ENCODE measurements around the gene MYZAP.
"Not testable (repeated sequence)": the region's sequence is repeated elsewhere in the genome, so short reads cannot be mapped to it uniquely, and the experiment has no call there.

MYZAP gene

DNA sequence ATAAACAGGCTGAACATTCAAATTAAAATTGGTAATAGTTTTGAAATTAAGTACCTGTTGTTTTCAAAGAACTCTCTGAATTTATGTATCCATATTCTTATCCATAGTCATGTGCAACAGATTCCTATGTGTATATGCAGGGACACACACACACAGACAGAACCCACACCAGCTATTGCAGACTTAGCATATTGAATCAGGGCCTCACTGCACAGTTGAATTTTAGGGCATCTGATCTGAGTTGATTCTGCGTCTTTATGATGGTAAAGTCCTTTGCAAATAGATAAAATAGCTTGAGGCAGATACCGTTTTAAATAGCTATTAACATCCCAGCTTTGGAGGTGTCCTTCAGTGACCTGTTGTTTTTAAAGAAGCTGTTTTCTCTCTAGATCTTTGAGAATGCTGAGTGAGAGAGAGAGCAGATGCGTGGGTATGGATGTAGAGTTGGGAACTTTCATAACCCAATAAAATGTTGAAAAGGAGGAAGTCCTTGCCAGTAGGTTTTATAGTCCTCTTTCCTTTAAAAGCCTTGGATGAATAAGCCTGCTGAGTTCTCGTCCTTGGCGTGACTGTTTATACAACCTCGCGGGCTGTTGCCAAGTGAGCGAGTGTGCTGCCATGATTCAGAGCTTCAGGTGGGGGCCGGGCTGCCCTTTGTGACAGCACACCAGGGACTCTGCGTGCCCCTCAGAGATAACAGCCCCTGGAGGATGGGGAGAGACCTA, 18.3 kb downstream of the MYZAP start:
- H3K27ac Mint-ChIP-seq, result no peak overlapping the region
- no peaks in the 10 kb centered on the region for H3K4me1 Mint-ChIP-seq
- no peaks in the 10 kb centered on the region for H3K36me3 Mint-ChIP-seq (ENCODE audit: low read depth)
- H3K27me3 Mint-ChIP-seq, result peaks cover 1% of the 10 kb centered on the region
- ATAC-seq, result no peak
- H3K4me3 Mint-ChIP-seq, result no peak overlapping the region
- no peaks in the 10 kb centered on the region for H3K9me3 Mint-ChIP-seq
- no peak for DNase-seq

DNA sequence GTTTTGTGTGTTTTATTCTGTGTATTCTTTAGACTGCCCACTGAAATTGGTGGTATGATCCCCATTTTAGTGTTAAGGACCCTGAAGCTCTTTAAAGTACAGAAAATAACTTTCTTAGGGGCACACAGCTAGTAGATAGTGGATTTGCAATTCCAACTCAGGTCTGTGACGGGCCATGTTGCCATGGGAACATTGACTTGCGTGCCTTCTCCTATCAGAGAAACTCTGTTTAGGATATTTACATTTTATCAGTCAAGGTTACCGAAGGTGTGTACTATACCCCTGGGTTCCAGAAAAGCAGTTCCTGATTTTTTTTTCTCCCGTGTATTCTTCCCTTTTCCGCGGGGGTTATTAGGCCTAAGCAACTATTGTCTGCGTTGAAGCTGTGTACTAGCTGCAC, 19.4 kb downstream of the MYZAP start:
- H3K27me3 Mint-ChIP-seq, result no peaks in the 10 kb centered on the region

DNA sequence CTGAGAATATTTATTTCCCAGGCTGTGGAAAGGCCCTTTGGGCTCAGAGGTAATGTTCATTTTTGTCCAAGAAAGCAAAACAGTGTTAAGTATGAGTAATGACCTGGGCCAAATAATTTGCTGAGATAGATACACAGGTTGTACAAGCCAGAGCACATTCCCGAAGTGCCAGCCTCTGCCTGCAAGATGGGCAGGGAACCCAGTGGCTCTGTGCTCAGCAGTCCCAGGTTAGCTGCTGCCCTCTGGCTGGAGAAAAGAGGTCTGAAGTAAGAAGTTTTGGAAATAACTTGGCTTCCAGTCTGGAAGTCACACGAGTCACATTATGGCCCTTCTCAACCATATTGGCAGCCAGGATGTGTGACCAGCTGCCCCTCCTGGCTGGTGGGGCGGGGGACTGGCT, 20.2 kb downstream of the MYZAP start:
- ATAC-seq, result no peak
- Mint-ChIP-seq H3K4me1 (no peaks in the 10 kb centered on the region), H3K27ac (no peak overlapping the region), H3K9me3 (no peaks in the 10 kb centered on the region), H3K4me3 (no peak overlapping the region), H3K27me3 (no peaks in the 10 kb centered on the region), H3K36me3 (ENCODE audit: low read depth) (no peaks in the 10 kb centered on the region)
- no peak for DNase-seq

More for the DNA sequence above, 19.4 kb downstream of the MYZAP start:
- Mint-ChIP-seq H3K4me3 (no peak overlapping the region), H3K27ac (no peak overlapping the region), H3K4me1 (no peaks in the 10 kb centered on the region), H3K36me3 (ENCODE audit: low read depth) (no peaks in the 10 kb centered on the region), H3K9me3 (no peaks in the 10 kb centered on the region)
- DNase-seq (no peak), ATAC-seq (no peak)

DNA sequence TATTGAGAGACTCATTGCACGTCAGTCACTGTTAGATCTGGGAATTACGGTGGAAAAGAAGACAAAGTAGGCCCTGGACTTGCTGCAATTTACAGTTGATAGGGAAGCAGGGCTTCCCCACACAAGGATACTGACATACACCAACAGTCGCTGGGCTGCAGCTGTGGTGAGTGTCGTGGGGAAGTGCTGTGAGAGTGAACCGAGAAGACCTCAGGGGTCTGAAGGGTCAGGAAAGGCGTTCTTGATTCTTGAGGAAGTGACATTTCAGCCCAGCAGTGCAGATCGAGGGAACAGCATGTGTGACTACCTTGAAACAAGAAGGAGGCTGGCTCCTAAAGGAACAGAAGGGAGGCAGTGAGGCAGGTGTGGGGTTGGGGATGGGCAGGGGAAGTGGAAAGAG, 22.5 kb downstream of the MYZAP start:
- Mint-ChIP-seq H3K9me3 (no peaks in the 10 kb centered on the region), H3K4me3 (no peak overlapping the region), H3K27me3 (no peaks in the 10 kb centered on the region), H3K36me3 (ENCODE audit: low read depth) (no peaks in the 10 kb centered on the region), H3K27ac (no peak overlapping the region), H3K4me1 (no peaks in the 10 kb centered on the region)
- ATAC-seq (no peak), DNase-seq (no peak)

DNA sequence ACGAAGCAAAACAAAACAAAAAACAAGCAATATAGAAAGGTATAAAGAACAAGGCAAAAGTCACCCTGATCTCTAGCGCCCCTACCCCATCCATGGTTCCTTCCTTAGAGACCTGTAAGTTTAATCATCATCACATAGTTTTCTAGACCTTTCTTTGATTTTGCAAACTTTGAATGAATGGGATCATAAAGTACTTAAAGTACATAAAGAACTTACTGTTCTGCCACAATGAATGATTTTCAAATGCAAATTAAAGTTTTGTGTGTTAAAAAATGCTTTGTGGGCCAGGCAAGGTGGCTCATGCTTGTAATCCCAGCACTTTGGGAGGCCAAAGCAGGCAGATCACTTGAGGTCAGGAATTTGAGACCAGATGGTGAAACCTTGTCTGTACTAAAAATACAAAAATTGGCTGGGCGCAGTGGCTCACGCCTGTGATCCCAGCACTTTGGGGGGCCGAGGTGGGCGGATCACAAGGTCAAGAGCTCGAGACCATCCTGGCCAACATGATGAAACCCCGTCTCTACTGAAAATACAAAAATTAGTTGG, 24.3 kb downstream of the MYZAP start:
- H3K27me3 Mint-ChIP-seq; DNase-seq; H3K36me3 Mint-ChIP-seq (ENCODE audit: low read depth); H3K4me1 Mint-ChIP-seq; H3K4me3 Mint-ChIP-seq; H3K27ac Mint-ChIP-seq; H3K9me3 Mint-ChIP-seq; ATAC-seq: not testable (repeated sequence)

DNA sequence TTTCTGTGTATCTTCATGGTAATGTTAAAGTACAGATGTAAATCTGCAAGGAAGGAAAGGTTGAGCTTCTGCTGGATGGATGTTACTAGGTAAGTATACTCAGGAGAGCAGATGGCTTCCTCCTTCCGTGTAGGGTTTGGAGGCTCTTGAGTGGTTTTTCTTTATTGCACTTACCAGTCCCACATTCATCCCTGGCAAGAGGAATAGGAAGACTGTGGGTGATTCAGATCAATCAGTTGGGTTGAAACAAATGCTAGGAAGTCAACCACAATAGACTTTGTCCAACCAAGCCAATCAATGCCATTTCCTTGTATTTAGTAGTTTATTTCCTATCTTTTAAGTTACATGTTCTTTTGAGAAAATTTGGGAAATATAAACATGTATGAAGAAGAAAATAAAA, 26.6 kb downstream of the MYZAP start:
- no peaks in the 10 kb centered on the region for H3K36me3 Mint-ChIP-seq (ENCODE audit: low read depth)
- ATAC-seq, result no peak

DNA sequence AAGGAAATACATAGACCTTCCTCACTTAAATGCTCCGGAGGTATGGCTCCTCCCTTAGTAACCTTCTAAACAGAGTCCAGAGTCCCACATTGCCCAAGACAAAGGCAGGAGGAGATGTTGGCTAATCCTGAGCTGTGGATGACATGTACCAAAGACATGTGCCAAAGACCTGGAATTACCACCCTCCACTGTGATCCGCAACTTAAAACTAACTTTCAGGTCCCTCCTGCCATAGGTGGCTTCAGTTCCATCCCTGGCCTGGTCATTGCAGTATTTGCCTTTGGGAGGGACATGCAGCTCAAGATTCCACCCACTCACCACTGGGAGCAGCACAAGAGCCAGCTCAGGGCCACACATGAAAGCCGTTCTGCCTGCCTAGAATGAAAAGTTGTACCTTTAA, 28.0 kb downstream of the MYZAP start:
- H3K9me3 Mint-ChIP-seq, result no peaks in the 10 kb centered on the region
- no peak overlapping the region for H3K4me3 Mint-ChIP-seq
- H3K27ac Mint-ChIP-seq, result no peak overlapping the region
- DNase-seq (no peak), ATAC-seq (no peak)
- no peaks in the 10 kb centered on the region for H3K36me3 Mint-ChIP-seq (ENCODE audit: low read depth)
- no peaks in the 10 kb centered on the region for H3K4me1 Mint-ChIP-seq
- H3K27me3 Mint-ChIP-seq, result peaks cover 2% of the 10 kb centered on the region

More for the DNA sequence above, 26.6 kb downstream of the MYZAP start:
- no peaks in the 10 kb centered on the region for H3K4me1 Mint-ChIP-seq
- H3K27ac Mint-ChIP-seq, result no peak overlapping the region
- no peaks in the 10 kb centered on the region for H3K9me3 Mint-ChIP-seq
- peaks cover 2% of the 10 kb centered on the region for H3K27me3 Mint-ChIP-seq
- H3K4me3 Mint-ChIP-seq, result no peak overlapping the region
- no peak for DNase-seq

DNA sequence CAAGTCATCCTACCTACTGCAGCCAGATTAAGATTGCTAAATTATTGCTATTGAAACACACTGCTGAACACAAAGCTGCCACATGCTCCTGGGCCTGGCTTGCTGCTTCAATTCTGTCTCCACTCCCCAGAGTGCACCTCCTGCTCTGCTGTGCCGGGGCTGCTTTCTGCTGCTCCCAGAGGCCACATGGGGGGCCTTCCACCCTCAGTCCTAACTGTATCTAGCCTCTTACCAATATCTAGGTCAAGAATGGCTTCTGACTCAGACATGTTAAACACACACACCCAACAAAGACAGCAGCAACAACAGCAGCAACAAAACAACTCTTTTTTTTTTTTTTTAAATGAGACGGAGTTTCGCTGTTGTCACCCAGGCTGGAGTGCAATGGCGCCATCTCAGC, 33.0 kb downstream of the MYZAP start:
- H3K36me3 Mint-ChIP-seq (ENCODE audit: low read depth), result no peaks in the 10 kb centered on the region
- H3K9me3 Mint-ChIP-seq, result no peaks in the 10 kb centered on the region
- no peak overlapping the region for H3K4me3 Mint-ChIP-seq
- DNase-seq (no peak), ATAC-seq (no peak)
- H3K27me3 Mint-ChIP-seq, result peaks cover 2% of the 10 kb centered on the region
- H3K27ac Mint-ChIP-seq, result no peak overlapping the region
- no peaks in the 10 kb centered on the region for H3K4me1 Mint-ChIP-seq

DNA sequence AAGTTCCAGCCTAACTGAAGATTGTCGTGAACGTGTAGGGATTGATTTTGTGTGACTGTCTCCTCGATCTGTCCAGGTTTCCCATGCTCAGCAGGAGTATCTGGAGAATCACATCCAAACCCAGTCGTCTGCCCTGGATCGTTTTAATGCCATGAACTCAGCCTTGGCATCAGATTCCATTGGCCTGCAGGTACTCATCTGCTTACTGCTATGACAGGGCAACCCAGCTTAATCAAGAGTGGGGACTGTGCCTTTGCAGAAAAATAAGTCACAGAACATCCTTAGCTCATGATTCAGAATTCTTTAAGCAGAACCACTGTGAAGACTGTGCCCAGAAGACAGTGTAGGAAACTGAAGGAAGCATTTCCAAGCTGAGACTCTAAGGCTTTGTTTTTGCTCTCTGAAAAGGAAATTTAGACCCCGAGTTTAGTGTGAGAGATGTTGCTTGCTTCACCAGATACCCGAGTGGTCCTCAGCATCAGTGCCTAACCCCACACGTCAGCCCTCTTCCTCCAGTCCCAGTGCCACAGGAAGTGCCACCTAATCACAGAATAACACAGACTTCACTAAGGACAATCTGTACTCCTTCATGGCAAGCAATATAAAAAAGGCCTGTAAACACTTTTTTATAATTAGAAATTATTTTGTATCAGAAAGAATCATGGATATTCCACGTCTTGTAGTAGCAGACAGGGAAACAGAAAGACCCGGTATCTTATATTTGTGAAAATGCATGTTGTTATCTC, 34.2 kb downstream of the MYZAP start:
- no peaks in the 10 kb centered on the region for H3K4me1 Mint-ChIP-seq
- no peak overlapping the region for H3K4me3 Mint-ChIP-seq
- H3K27me3 Mint-ChIP-seq, result peaks cover 2% of the 10 kb centered on the region
- H3K9me3 Mint-ChIP-seq, result no peaks in the 10 kb centered on the region
- ATAC-seq, result no peak
- no peaks in the 10 kb centered on the region for H3K36me3 Mint-ChIP-seq (ENCODE audit: low read depth)
- no peak overlapping the region for H3K27ac Mint-ChIP-seq
- no peak for DNase-seq

DNA sequence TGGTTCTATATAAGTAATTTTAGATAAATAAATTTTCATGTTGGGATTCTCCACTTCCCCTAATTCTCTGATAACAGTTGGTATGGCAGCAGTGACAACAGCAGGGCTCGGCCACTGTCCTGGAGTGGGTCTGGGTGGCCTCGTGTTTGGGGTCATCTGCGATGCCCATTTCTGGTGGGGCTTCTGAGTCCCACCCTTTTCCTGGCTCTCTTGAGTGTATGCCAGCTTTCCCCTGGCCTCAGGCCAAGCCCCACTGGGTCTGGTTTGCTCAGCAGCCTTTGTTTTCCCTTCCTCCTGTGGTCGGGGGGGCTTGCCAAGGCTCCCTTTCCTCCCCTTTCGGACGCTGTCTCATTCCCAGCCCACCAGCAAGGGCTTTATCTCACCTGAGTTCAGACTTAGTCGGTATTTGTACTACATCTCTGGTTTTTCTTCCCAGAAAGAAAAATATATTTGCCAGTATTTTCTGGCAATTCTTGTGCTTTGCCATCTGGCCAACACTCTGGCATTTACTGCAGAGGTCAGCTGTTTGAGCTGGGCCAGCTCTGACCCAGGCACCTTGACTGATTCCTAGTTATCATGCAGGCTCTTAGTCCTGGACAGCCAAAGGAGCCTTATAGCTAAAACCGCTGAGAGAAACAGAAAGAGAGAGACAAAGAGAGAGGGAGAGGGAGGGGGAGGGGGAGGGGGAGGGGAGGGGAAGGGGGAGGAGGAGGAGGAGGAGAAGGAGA, 35.2 kb downstream of the MYZAP start:
- Mint-ChIP-seq H3K4me1 (no peaks in the 10 kb centered on the region), H3K27me3 (no peaks in the 10 kb centered on the region), H3K27ac (no peak overlapping the region), H3K4me3 (no peak overlapping the region), H3K9me3 (no peaks in the 10 kb centered on the region), H3K36me3 (ENCODE audit: low read depth) (no peaks in the 10 kb centered on the region)
- DNase-seq, result no peak
- no peak for ATAC-seq

DNA sequence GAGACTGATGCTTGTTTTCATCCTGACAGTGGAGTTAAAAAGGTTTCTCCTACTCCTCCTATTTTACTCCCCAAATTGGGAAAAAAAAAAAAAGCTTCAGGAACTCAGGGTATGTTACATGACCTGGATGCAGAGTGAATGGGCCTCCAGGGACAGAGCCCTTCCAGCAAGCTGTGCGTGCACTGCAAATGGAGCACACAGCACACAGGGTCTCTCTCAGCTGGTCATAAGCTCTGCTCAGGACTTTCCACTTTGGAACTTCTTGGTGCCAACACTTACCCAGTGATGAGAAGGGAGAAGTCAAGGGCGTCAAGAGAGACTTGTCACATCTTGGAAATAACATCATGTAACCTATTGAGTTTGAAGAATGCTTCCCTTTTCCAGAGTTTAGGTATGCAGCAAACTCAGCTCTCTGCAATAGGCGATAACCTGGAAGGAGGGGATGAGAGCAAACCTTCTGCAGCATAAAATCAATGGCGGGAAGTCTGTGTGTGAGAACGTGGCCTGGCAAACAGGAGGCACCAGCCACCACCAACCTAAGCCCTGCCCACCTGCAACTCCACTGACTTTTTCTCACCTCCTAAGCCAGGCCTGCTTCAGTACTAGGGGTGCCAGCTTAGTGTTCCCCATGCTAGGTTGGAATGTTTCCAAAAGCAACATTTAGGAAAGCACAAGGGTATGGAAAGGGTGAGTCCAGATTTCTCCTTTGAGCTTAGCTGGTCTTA, 39.8 kb downstream of the MYZAP start:
- Mint-ChIP-seq H3K9me3 (no peaks in the 10 kb centered on the region), H3K27me3 (peaks cover 2% of the 10 kb centered on the region), H3K4me1 (no peaks in the 10 kb centered on the region), H3K27ac (no peak overlapping the region), H3K36me3 (ENCODE audit: low read depth) (no peaks in the 10 kb centered on the region), H3K4me3 (no peak overlapping the region)
- no peak for DNase-seq
- no peak for ATAC-seq

DNA sequence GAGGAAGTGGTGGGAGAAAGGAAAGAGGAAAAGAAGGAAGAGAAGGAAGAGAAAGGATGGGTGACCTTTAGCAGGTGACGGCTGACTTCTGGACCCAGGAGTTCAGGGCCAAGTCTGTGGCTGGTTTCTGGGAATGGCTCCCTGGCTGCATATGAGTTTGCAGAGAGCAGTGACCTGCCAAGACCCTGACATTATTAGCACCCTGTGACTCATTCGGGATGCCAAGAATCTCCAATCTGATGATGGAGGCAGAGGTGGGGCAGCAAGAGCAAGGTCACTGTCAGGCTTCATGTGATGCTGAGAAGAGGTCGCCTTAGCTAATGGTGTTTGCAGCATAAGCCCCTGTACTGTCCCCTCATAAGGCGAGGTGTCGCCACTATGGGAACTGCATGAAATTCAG, 42.6 kb downstream of the MYZAP start:
- H3K27ac Mint-ChIP-seq, result no peak overlapping the region
- H3K4me1 Mint-ChIP-seq, result no peaks in the 10 kb centered on the region
- DNase-seq, result no peak
- H3K9me3 Mint-ChIP-seq, result no peaks in the 10 kb centered on the region
- no peaks in the 10 kb centered on the region for H3K36me3 Mint-ChIP-seq (ENCODE audit: low read depth)
- peaks cover 2% of the 10 kb centered on the region for H3K27me3 Mint-ChIP-seq
- H3K4me3 Mint-ChIP-seq, result no peak overlapping the region
- ATAC-seq, result no peak

DNA sequence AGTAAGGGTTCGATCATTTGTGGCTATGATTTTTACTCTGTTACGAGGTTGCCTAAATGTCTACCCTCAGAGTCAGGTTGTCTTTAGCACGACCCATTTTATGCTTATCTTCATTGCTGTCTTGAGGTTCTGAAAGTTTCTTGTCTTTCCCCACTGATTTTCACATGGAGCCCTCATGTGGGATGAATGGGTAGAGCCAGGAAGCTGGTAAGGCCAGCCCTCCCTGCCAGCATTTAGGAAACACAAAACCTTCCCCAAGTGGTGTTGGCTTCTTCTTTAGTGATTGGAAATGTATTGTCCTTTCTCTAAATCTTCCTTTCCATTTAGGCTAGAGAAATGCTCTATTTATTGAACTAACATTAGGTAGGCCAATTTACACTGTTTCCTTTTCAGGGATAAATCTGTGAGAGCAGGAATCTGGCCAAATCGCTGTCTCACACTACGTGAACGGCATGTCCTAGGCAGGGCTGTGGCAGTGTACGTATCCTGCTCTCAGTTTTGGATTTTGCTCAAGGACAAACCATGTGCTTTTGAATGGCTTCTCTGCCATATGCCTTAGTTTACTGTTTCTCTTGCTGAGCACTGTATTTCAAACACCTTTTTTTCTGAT, 43.7 kb downstream of the MYZAP start:
- no peak for ATAC-seq
- no peak for DNase-seq
- Mint-ChIP-seq H3K27me3 (peaks cover 2% of the 10 kb centered on the region), H3K9me3 (no peaks in the 10 kb centered on the region), H3K4me1 (no peaks in the 10 kb centered on the region), H3K27ac (no peak overlapping the region), H3K4me3 (no peak overlapping the region), H3K36me3 (ENCODE audit: low read depth) (no peaks in the 10 kb centered on the region)

DNA sequence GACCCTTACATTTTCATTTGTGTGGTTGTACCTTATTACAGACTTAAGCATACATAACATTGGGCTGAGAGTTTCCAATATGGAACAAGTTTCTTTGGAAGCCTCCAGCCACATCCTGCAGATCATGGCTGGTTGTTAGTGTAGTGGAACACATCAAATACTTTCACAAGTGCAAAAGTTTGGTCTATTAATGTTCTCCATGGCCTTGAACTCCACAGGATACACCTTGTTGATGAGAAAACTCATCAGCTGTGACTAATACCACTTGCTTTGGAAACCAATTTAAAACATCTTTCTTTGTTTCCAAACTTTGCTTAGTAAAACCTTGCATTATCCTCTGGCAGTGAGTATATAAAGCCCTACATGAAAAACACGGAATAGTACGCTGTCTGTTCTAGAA, 46.1 kb downstream of the MYZAP start:
- DNase-seq, result no peak
- Mint-ChIP-seq H3K9me3 (no peaks in the 10 kb centered on the region), H3K36me3 (ENCODE audit: low read depth) (no peaks in the 10 kb centered on the region), H3K4me3 (no peak overlapping the region), H3K27ac (no peak overlapping the region), H3K4me1 (peaks cover 4% of the 10 kb centered on the region), H3K27me3 (peaks cover 2% of the 10 kb centered on the region)
- ATAC-seq, result no peak

All from activated naive CD8-positive, alpha-beta T cell treated with anti-CD3 and anti-CD28 coated beads, Interleukin-2, amount 50 U/mL, for 24 hours (primary cell).